Measurements from ENCODE around the gene KLHL10.

Gene KLHL10

GRCh38 chr17:41823141-41823524, 14.5 kb upstream of the KLHL10 start:
- Histone ChIP-seq H3K9ac (ENCODE audit: low read length) (no peak overlapping the region), H2AFZ (ENCODE audit: low read length) (no peak overlapping the region), H3K27ac (ENCODE audit: low read depth, low read length, poor library complexity, severe bottlenecking) (no peak overlapping the region)

GRCh38 chr17:41823580-41823979, 14.0 kb upstream of the KLHL10 start:
- peaks cover 20% of the 10 kb centered on the region for H3K36me3 ChIP-seq (ENCODE audit: insufficient read depth, low read length)
- H3K79me2 ChIP-seq (ENCODE audit: insufficient read depth, low read length): no peaks in the 10 kb centered on the region
- no peak overlapping the region for H2AFZ ChIP-seq (ENCODE audit: low read length)
- H3K9me2 ChIP-seq (ENCODE audit: low read depth, low read length): no peaks in the 10 kb centered on the region
- 0 out of 2 replicates have a peak, but pooled peaks cover 6% of the 10 kb centered on the region for H3K27me3 ChIP-seq (ENCODE audit: insufficient read depth, low read length)
- H3K27ac ChIP-seq (ENCODE audit: low read depth, low read length, poor library complexity, severe bottlenecking): no peak overlapping the region
- no peaks in the 10 kb centered on the region for H4K20me1 ChIP-seq (ENCODE audit: insufficient read depth, low read length)
- no peak overlapping the region for H3K4me2 ChIP-seq (ENCODE audit: low read length)
- H3K4me1 ChIP-seq (ENCODE audit: insufficient read depth, low read length, severe bottlenecking): peaks cover 5% of the 10 kb centered on the region
- TF ChIP-seq EZH2 (IDR thresholded peaks at IDR 0.05; ENCODE audit: borderline replicate concordance, low read length): no peak
- TF ChIP-seq, protein P1, sequence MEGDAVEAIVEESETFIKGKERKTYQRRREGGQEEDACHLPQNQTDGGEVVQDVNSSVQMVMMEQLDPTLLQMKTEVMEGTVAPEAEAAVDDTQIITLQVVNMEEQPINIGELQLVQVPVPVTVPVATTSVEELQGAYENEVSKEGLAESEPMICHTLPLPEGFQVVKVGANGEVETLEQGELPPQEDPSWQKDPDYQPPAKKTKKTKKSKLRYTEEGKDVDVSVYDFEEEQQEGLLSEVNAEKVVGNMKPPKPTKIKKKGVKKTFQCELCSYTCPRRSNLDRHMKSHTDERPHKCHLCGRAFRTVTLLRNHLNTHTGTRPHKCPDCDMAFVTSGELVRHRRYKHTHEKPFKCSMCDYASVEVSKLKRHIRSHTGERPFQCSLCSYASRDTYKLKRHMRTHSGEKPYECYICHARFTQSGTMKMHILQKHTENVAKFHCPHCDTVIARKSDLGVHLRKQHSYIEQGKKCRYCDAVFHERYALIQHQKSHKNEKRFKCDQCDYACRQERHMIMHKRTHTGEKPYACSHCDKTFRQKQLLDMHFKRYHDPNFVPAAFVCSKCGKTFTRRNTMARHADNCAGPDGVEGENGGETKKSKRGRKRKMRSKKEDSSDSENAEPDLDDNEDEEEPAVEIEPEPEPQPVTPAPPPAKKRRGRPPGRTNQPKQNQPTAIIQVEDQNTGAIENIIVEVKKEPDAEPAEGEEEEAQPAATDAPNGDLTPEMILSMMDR (IDR thresholded peaks at IDR 0.05; ENCODE audit: low read length): no peak
- H3F3A ChIP-seq (ENCODE audit: insufficient read depth, low read length): no peaks in the 10 kb centered on the region
- no peak overlapping the region for H3K9ac ChIP-seq (ENCODE audit: low read length)
- no peak overlapping the region for H3K4me3 ChIP-seq (ENCODE audit: low read depth, low read length, poor library complexity, severe bottlenecking)
- no peaks in the 10 kb centered on the region for H3K9me3 ChIP-seq (ENCODE audit: low read length)

More at GRCh38 chr17:41823141-41823524, 14.5 kb upstream of the KLHL10 start:
- Histone ChIP-seq H3K4me2 (ENCODE audit: low read length) (no peak overlapping the region), H3K9me2 (ENCODE audit: low read depth, low read length) (no peaks in the 10 kb centered on the region), H4K20me1 (ENCODE audit: insufficient read depth, low read length) (no peaks in the 10 kb centered on the region), H3K79me2 (ENCODE audit: insufficient read depth, low read length) (no peaks in the 10 kb centered on the region), H3K36me3 (ENCODE audit: insufficient read depth, low read length) (peaks cover 18% of the 10 kb centered on the region), H3K27me3 (ENCODE audit: insufficient read depth, low read length) (peaks cover 10% of the 10 kb centered on the region; the same call in 1 of the 2 replicates), H3K4me3 (ENCODE audit: low read depth, low read length, poor library complexity, severe bottlenecking) (no peak overlapping the region), H3K9me3 (ENCODE audit: low read length) (no peaks in the 10 kb centered on the region), H3F3A (ENCODE audit: insufficient read depth, low read length) (no peaks in the 10 kb centered on the region), H3K4me1 (ENCODE audit: insufficient read depth, low read length, severe bottlenecking) (peaks cover 10% of the 10 kb centered on the region)
- TF ChIP-seq EZH2 (IDR thresholded peaks at IDR 0.05; ENCODE audit: borderline replicate concordance, low read length): no peak
- TF ChIP-seq, protein P1 (IDR thresholded peaks at IDR 0.05; ENCODE audit: low read length): no peak

- H3K79me2 ChIP-seq (ENCODE audit: insufficient read depth, low read length): no peaks in the 10 kb centered on the region
- H3K4me3 ChIP-seq (ENCODE audit: low read depth, low read length, poor library complexity, severe bottlenecking): no peak overlapping the region
- H3K36me3 ChIP-seq (ENCODE audit: insufficient read depth, low read length): peaks cover 23% of the 10 kb centered on the region
- no peaks in the 10 kb centered on the region for H4K20me1 ChIP-seq (ENCODE audit: insufficient read depth, low read length)
- H3K4me1 ChIP-seq (ENCODE audit: insufficient read depth, low read length, severe bottlenecking): peaks cover 2% of the 10 kb centered on the region
- no peaks in the 10 kb centered on the region for H3F3A ChIP-seq (ENCODE audit: insufficient read depth, low read length)
- no peak overlapping the region for H3K4me2 ChIP-seq (ENCODE audit: low read length)
- no peak overlapping the region for H3K9ac ChIP-seq (ENCODE audit: low read length)
- no peaks in the 10 kb centered on the region for H3K9me3 ChIP-seq (ENCODE audit: low read length)
- H2AFZ ChIP-seq (ENCODE audit: low read length): no peak overlapping the region
- H3K27me3 ChIP-seq (ENCODE audit: insufficient read depth, low read length): 0 out of 2 replicates have a peak, but pooled peaks cover 4% of the 10 kb centered on the region
- H3K9me2 ChIP-seq (ENCODE audit: low read depth, low read length): no peaks in the 10 kb centered on the region
- TF ChIP-seq, protein P1 (IDR thresholded peaks at IDR 0.05; ENCODE audit: low read length): no peak
- no peak for TF ChIP-seq EZH2 (IDR thresholded peaks at IDR 0.05; ENCODE audit: borderline replicate concordance, low read length)
- H3K27ac ChIP-seq (ENCODE audit: low read depth, low read length, poor library complexity, severe bottlenecking): no peak overlapping the region
Observed at GRCh38 chr17:41824086-41824485, 13.5 kb upstream of the KLHL10 start.
